WTC11 (cell line): ENCODE measurements around the gene CMYA5.

Source experiments
- NR3C1 ChIP-seq: sonication (generic); formaldehyde crosslinking; conservative IDR thresholded peaks from 2 replicates; pipeline ENCODE4 v1.8.1; 2023; ENCODE audit warnings: low read depth, mild to moderate bottlenecking, missing genetic modification reagents
- TF ChIP-seq, protein P1 (sequence below): fragments of 200-600 bp; IDR thresholded peaks from 2 replicates; pipeline ENCODE4 v1.8.0; 2022; ENCODE audit warnings: antibody characterized with exemption
- TF ChIP-seq, protein P2 (sequence below): sonication (generic); formaldehyde crosslinking; IDR thresholded peaks from 2 replicates; pipeline ENCODE4 v1.8.1; 2022; ENCODE audit warnings: low read depth, mild to moderate bottlenecking, moderate library complexity, missing genetic modification reagents, borderline replicate concordance

DNA sequence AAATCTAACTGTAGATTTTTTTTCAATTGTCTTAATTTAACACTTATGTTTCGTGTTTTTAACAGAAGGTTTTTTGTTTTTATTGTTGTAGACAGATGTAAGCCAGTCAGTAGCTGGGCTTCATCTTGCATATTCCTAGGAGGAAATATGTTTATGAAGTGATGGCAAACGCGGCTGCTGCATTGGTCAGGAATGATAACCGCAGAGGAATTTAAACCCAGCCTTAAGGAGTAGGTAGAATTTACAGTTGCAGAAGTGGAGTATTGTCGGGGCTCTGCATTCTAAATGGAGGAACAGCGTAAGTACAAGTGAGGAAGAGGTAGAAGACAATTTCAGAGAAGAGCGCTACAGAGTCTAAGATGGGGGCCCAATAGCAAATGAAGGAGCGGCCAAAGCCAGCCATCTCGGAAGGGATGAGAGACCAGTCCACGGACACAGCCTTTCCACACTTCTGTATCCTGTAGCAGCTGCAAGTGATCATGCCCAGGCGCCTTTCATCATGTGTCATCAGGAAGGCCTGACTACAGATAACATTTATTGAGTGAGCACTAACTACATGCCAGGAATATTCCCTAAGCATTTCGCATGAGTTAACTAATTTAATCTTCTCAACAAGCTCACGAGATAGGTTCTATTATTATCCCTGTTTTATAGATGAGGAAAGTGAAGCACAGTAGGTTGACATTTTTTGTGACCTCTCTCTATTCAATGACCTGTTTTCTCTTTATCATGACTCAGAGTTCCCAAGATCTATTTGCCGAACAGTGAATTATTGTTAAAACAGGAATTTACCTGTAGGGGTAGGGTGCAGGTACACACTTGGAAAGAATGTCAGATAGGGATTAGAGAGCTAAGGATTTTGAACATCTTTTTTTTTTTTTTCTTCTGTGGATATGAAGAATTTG is 38.1 kb downstream of the CMYA5 start:
- TF ChIP-seq, protein P1, sequence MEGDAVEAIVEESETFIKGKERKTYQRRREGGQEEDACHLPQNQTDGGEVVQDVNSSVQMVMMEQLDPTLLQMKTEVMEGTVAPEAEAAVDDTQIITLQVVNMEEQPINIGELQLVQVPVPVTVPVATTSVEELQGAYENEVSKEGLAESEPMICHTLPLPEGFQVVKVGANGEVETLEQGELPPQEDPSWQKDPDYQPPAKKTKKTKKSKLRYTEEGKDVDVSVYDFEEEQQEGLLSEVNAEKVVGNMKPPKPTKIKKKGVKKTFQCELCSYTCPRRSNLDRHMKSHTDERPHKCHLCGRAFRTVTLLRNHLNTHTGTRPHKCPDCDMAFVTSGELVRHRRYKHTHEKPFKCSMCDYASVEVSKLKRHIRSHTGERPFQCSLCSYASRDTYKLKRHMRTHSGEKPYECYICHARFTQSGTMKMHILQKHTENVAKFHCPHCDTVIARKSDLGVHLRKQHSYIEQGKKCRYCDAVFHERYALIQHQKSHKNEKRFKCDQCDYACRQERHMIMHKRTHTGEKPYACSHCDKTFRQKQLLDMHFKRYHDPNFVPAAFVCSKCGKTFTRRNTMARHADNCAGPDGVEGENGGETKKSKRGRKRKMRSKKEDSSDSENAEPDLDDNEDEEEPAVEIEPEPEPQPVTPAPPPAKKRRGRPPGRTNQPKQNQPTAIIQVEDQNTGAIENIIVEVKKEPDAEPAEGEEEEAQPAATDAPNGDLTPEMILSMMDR: no peak
- TF ChIP-seq NR3C1: no peak
- TF ChIP-seq, protein P2, sequence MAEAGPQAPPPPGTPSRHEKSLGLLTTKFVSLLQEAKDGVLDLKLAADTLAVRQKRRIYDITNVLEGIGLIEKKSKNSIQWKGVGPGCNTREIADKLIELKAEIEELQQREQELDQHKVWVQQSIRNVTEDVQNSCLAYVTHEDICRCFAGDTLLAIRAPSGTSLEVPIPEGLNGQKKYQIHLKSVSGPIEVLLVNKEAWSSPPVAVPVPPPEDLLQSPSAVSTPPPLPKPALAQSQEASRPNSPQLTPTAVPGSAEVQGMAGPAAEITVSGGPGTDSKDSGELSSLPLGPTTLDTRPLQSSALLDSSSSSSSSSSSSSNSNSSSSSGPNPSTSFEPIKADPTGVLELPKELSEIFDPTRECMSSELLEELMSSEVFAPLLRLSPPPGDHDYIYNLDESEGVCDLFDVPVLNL: no peak
